Kidney capillary endothelial cell (primary cell): ENCODE measurements around the gene RGS14.
"Not testable (repeated sequence)": the region's sequence is repeated elsewhere in the genome, so short reads cannot be mapped to it uniquely, and the experiment has no call there.

ENCODE experiments used
- DNase-seq: peaks from one replicate; pipeline ENCODE4 v3.0.0-alpha.2; 2018; ENCODE audit warnings: low spot score

RGS14 gene

DNA sequence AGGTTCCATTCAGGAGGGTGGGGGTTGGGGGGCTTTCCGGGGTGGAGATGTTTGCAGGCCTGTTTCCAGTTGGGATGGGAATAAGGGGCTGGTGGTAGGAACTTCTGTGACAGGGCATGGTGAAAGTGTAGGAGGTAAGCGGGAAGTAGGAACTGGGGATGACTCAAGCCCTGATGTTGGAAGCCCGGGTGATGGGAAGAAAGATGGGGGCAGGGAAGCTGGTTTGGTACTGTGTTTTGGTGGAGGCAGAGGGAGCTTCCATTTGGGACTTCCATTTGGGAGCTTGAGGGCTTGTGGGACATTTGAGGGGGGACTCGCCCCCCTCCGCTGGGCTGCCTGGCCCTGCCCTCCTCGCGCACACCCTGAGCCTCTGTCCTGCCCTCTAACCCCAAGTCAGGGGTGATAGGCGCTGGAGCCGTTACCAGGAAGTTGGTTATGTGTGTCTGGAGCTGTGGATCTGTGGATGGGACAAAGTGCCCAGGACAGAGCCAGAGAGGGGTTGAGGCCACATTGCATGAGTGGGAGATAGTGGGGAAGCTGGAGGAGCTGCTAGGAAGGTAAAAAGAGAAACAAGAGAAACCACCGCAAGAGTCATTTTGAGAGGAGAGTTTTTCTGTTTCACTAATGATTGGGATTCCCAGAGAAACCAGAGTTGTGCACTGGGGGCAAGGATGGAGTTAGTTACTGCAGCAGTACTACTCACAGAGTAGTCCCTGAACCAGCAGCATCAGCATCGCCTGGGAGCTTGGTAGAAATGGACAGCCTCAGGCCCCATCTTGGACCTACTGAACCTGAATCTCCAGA is 6.6 kb downstream of the RGS14 start:
- no peak for DNase-seq

DNA sequence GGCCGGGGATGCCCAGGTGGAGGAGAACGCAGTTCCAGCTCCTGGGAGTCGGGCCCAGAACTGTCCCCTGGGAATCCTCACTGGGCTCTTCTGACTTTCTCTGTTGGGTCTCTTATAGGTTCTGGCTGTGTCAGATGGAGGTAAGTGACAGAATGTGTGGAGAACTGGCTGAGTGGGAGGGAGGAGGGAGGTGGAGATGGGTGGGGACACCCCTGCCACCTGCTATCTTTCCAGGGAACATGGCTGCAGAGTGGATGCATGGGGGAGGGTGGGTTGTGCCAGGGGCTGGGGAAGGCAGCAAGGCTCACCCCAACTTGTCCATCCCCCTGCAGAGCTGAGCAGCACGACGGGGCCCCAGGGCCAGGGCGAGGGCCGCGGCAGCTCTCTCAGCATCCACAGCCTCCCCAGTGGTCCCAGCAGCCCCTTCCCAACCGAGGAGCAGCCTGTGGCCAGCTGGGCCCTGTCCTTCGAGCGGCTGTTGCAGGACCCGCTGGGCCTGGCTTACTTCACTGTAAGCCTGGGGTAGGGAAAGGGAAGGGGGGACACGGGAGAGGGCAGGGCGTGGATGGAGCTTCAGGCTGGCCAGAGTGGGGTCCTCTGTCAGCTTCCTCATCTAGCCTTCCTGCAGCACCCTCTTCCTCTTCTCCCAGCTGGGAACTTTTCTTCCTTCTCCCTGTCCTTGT is 8.3 kb downstream of the RGS14 start:
- no peak for DNase-seq

DNA sequence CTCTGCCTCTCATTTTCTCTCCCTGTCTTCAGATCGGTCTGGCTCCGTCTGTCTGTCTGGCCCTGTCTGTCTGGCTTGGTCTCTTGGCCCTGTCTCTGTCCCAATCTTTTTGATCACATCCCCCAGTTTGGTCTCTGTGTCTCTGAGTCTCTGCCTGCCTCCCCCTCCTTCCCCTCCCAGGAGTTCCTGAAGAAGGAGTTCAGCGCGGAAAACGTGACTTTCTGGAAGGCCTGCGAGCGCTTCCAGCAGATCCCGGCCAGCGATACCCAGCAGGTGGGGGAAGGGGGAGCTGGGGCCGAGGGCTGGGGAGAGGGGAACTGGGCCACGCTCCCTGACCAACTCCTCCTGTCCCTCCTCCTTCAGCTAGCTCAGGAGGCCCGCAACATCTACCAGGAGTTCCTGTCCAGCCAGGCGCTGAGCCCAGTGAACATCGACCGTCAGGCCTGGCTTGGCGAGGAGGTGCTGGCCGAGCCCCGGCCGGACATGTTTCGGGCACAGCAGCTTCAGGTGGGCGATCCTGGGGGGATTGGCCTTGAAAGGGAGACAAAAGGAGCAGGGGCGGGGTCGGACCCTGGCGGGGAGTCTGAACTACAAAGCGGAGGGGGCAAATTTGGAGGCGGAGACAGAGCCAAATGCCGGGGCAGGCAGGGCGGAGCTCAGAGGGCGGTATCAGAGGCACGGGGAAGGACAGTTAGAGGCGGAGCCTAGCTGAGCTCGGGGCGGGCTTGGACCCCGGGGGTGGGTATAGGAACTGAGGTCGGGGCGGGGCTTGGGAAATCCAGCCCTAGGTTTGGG is 9.0 kb downstream of the RGS14 start:
- DNase-seq = peak; percentile 42

- DNase-seq = no peak
Observed at GRCh38 chr5:177367323-177367848, 9.7 kb downstream of the RGS14 start.

DNA sequence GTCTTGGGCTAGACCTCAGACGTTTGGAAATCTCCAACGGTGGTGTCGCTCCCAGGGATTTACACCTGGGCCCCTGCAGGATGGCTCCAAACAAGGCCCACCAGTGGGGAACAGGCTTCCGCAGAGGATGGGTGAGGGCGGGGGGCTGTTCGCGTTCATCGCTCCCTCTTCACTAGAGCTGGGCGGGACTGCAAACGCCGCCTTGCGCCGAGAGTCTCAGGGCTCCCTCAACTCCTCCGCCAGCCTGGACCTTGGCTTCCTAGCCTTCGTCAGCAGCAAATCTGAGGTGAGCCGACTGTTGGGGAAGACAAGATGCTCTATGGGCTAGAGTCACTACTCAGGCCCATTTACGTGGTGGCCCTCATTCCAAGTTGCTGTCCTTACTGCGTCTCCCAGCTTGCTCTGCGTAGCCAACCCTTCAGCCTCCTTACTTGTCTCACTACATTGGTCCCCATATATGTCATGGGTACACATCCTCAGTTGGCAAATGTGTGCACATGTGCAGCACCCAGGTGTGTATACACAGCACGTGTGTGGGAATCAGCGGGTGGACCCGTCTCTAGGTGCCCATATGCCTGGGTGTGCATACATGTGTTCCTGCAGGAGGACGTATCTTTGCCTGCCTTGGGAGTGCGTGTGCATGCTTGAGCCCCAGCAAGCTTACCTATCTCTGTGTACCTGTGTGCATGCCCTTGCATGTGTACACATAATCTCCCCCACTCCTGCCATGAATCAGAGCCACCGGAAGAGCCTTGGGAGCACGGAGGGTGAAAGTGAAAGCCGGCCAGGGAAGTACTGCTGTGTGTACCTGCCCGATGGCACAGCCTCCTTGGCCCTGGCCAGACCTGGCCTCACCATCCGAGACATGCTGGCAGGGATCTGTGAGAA is 10.5 kb downstream of the RGS14 start:
- no peak for DNase-seq

DNA sequence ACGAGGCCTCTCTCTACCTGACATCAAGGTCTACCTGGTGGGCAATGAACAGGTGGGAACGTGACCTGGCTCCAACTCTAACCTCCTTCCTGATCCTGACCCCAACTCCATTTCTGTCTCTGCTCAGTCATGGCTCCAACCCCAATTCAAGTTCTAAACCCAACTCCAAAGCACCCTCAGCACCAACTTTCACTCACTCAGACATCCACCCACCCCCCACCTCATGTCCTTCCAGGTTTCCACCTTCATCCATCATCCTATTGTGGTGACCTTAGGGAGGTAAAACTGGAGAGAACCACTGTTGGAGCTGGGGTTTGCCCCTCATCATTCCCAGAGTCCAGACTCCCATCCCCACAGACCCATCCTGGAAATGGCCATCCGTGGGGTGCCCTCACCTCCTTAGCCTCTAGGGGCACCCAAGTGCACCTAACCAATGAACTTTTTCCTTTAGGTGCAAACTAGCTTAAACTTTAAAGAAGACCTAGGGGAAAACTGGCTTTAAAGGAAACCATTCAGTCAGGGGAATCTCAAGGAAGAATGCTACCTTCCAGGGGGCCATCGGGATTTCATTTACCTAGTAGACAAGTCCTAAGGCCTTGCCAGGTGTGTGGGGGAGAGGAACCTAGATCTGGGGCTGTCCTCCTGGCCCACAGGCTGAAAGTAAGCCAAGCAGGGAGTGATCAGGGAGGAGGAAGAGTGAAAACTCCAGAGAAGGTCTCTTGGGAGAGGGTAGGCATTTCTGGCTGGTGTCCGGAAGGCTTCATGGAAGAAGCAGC is 11.3 kb downstream of the RGS14 start:
- DNase-seq = no peak

DNA sequence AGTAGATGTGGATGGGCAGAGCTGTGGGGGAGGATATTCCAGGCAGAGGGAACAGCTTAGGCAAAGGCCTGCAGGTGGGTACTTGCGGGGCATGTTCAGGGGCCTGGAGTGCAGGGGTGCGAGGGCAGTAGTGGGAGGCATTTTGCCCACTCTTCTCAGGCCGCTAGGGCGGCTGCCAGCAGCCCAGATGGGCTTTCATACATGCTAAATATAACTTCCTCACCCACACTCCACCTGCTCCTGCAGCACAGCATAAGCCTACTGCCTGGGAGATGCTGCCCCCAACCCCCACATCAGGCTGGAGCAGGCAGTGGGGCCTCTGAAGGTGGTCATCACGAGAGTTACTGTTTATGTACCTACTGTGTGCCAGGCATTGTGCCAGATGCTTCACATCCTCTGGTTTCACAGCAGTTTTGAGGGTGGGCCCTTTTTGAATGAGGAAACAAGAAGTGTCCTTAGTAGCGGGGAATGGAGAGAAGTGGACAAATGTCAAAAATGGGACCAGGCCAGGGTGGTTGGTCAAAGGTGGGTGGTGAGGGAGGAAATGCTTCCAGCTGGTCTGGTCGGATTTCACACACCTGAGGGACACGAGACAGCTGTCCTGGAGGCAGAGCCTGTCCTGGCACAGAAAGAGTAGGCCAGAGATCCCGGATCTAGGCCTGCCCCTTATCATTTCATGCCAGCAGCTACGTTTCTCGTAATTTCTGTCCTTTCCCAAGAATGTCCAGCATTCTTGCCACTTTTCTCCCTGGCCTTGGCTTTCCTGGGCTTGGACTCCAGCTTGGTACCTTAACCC is 12.1 kb downstream of the RGS14 start:
- DNase-seq = no peak

- DNase-seq = peak; percentile 72
Observed at GRCh38 chr5:177370488-177371119, 12.9 kb downstream of the RGS14 start.

DNA sequence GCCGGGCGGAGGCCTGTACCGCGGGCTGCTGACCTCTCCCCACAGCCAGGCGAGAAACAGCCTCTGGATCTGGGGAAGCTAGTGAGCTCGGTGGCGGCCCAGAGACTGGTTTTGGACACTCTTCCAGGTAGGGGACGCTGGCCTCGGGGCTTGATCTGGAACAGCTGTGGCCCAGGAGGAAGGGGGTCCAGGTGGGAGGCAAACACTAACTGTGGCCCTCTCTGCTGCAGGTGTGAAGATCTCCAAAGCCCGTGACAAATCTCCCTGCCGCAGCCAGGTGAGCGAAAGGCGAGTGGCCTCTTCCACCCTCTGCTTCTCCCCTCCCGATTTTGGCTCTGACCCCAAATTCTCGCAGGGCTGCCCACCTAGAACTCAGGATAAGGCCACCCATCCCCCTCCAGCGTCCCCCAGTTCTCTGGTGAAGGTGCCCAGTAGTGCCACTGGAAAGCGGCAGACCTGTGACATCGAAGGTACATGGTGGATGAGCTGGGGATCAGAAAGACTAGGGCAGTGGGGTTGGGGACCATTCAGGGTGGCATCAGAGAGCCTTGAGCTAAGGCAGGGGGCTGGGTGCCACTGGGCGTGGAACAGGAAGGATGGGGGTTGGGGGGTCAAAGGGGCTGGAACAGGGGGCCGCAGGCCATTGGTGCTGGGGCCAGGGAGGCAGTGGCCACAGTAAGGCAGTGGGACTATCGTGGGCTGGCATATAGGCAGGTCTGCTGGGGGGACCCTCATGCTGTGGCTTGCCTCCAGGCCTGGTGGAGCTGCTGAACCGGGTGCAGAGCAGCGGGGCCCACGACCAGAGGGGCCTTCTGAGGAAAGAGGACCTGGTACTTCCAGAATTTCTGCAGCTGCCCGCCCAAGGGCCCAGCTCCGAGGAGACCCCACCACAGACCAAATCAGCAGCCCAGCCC is 13.7 kb downstream of the RGS14 start:
- no peak for DNase-seq

DNA sequence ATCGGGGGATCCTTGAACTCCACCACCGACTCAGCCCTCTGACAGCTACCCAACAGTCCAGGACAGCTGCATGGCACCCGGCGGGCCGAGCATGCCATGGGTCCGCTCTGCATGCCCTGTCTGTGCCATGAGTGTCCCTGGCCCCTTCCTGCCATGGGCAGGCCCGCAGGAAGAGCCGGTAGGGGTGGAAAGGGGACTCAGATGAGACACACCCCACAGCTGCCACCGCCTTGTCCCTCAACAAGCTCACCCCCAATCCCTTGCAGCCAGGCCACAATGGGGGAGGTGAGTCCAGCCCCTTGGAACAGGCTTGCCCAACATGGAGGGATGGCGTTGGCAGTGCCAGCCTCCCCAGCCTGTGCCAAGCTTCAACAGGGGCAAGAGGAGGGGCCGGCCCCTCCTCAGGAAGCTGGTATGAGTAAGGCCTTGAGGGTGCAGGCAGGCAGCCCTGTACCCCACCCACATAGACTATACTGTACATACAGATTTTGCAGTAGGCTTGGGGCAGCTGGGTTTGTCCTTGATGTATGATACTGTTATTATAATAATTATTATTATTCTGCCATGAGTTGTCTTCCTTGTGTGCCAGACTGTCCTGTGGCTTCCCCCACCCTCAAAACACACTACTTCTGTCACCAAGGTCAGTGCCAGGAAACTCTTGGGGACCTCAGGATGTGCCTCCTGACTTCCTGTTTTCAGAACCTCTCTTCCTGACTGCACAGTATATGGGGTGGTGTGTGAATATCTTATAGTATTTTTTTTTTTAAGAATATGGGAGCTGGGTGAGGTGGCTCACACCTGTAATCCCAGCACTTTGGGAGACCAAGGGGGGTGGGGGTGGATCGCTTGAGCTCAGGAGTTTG is 14.5 kb downstream of the RGS14 start:
- no peak for DNase-seq

GRCh38 chr5:177372910-177373309 is 15.2 kb downstream of the RGS14 start:
- DNase-seq = no peak

GRCh38 chr5:177373806-177374205 is 16.1 kb downstream of the RGS14 start:
- DNase-seq = no peak

DNA sequence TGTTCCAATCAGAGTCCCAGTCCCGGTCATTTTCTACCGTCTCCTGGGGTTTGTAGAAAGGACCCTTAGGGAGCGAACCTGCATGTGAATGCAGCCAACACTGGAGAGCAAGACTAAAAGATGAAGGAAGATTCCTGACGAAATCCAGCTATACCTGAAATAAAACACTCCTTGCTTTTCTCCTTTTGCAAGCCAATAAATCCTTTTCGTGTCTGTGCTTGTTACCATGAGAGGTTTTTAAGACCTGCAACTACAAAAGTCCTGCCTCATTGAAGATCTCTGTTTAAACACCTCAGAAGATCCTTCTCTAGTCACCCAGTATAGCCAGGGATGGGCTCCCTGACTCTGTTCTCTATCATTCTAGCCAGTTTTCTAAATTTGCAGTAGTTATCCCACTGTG is 16.5 kb downstream of the RGS14 start:
- DNase-seq = no peak

GRCh38 chr5:177375516-177375915 is 17.8 kb downstream of the RGS14 start:
- DNase-seq = not testable (repeated sequence)

DNA sequence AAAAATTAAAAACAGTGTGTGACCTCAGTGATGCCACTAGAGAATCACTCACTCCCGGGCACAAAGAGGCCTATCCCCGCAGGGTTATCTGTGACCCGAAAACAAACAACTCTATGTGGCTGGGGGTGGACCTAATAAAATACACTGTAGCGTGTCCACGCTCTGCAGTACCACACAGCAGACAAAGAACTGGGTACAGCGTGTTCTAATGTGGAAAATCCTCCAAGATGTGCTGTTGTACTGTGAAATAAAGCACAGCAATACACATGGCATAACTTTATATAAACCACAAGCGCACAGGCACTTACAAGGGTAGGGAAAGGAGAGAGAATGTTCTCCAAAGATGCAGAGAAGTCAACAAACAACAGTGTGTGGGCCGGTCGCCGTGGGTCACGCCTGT is 18.4 kb downstream of the RGS14 start:
- no peak for DNase-seq

DNA sequence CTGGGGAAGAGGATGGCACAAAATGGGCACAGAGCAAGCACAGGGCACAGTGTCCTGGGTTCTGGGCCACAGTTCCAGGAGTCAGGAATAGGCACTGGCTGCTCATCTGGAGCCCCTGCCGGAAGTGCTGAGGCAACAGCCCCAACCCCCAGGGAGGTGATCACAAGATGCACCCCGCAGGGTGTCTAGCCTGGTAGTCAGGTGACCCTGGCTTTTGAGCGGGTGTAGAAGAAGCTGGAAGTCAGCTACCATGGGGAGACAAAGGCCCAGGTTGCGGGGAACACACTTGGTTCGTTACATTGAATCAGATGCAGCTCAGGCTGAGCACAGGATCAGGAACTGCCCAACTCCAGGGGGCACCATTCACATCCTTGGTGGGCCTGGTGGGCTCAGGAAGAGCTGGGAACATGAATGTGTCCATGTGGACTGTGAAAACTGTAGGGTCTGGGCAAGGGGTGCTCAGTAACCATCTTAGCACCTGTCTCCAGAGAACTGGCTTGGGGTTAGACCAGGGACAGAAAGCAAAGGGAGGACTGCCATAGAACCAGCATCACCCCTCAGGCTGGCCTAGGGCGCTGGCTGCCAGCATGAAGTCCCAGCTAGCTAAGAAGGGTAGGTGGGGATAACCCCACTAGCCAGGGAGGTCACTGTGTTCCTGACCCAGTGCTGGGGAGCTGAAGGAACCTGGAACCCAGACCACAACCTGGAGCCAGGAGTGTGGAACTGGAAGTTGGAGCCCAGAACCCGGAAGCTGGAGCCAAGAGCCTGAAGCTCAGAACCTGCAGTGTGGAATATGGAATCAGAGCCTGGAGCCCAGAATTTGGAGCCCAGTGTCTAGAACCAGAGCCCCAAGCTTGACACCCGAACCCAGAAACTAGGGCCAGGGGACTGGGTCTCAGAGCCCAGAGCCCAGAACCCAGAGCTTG is 20.4 kb downstream of the RGS14 start:
- no peak for DNase-seq
